GM19372 (cell line): ENCODE measurements around the gene ITGAX.
"Not testable (repeated sequence)": the region's sequence is repeated elsewhere in the genome, so short reads cannot be mapped to it uniquely, and the experiment has no call there.

Source experiments
- ATAC-seq: cut with Tn5 transposase; IDR thresholded peaks from one replicate; pipeline ENCODE4 v1.9.1; 2021; ENCODE audit warnings: mild to moderate bottlenecking, low read depth, moderate library complexity; ENCODE audit not compliant: unreplicated experiment

ITGAX gene

DNA sequence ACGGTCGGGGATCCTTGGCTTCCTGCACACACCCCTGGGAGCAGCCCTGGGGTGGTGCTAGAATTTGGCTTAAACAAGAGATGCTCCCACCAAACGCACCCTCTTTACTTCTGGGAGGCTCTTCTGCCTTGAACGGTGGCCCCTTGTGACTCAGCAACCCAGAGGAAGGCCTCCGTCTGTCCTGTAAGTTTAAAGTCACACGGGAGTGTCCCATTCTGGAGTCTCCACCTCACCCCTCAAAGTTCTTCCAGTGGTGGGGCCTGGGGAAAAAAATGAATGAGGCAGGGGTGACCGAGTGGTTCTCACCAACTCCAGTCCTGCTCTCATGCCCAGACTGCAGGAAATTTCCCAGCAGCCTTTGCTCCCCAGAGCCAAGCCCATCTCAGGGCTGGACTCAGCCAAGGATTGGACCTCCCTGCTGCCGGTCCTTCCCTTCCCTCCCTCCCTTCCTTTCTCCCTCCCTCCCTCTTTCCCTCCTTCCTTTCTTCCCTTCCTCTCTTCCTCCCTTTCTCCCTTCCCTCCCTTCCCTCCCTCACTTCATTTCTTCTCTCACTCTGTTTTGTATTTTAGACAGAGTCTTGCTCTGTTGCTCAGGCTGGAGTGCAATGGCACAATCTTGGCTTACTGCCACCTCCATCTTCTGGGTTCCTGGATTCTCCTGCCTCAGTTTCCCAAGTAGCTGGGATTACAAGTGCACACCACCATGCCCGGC lies 49.5 kb downstream of the ITGAX start:
- no peak for ATAC-seq

DNA sequence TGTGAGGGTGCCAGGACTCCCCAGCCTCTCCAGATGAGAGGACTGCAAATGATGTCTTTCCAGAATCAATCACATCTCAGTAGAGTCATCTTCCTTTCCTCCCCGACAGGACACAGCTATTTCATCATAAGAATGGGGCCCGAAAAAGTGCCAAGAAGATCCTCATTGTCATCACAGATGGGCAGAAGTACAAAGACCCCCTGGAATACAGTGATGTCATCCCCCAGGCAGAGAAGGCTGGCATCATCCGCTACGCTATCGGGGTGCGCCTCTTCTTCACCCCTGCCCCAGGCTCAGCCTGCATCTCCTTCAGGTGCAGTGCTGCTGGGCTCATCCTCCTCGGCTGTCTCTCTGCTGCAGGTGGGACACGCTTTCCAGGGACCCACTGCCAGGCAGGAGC lies 52.4 kb downstream of the ITGAX start:
- no peak for ATAC-seq

- no peak for ATAC-seq
Observed at GRCh38 chr16:31409433-31409832, 54.5 kb downstream of the ITGAX start.

- no peak for ATAC-seq
Observed at GRCh38 chr16:31410082-31410481, 55.1 kb downstream of the ITGAX start.

DNA sequence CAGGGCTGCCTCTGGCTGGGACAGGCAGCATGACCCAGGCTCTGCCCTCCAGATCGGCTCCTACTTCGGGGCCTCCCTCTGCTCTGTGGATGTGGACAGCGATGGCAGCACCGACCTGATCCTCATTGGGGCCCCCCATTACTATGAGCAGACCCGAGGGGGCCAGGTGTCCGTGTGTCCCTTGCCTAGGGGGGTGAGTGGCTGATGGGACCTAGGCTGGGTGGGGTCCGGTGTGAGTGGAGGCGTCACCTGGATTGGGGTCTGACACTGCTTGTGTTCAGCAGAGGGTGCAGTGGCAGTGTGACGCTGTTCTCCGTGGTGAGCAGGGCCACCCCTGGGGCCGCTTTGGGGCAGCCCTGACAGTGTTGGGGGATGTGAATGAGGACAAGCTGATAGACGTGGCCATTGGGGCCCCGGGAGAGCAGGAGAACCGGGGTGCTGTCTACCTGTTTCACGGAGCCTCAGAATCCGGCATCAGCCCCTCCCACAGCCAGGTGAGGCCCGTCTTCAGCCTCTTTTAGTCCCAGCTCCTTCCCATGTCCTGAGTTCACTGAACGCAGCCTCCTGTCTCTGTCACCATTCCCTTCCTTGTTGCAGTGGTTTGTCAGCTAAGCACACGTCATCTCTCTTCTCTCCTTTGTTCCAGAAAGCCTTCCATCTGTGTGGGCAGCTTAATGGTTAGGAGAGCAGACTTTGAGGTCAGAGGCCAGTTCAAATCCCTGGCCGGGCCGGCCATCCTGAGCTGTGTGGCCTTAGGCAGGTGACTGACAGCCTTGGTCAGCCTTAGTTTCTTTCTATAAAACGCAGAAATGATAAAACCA lies 56.3 kb downstream of the ITGAX start:
- no peak for ATAC-seq

DNA sequence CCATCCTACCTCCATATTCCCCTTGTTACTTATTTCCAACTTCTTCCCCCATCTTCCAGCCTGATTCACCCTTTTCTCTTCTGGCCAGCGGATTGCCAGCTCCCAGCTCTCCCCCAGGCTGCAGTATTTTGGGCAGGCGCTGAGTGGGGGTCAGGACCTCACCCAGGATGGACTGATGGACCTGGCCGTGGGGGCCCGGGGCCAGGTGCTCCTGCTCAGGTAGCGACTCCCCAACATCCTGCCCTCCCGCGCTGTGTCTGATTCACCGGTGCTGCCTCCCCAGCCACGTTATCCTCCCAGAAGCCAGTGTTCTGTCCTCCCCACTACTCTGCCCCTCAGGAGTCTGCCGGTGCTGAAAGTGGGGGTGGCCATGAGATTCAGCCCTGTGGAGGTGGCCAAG lies 57.8 kb downstream of the ITGAX start:
- no peak for ATAC-seq

GRCh38 chr16:31413381-31413780 lies 58.4 kb downstream of the ITGAX start:
- ATAC-seq = no peak

- ATAC-seq = no peak
Observed at GRCh38 chr16:31413943-31414342, 59.0 kb downstream of the ITGAX start.

DNA sequence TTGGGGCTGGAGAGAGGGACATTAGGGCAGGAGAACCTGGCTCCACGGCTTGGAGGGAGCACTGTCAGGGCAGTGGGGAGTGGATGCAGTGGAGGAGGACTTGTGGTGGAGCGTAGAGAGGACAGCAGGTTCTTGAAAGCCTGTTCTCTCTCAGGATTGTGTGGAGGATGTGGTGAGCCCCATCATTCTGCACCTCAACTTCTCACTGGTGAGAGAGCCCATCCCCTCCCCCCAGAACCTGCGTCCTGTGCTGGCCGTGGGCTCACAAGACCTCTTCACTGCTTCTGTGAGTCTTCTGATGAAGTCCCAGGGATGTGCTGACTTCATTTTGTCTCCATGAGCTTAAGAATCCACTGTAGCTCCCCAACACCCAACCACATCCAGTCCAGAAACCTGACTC lies 59.7 kb downstream of the ITGAX start:
- no peak for ATAC-seq

- no peak for ATAC-seq
Observed at GRCh38 chr16:31416371-31416770, 61.4 kb downstream of the ITGAX start.

DNA sequence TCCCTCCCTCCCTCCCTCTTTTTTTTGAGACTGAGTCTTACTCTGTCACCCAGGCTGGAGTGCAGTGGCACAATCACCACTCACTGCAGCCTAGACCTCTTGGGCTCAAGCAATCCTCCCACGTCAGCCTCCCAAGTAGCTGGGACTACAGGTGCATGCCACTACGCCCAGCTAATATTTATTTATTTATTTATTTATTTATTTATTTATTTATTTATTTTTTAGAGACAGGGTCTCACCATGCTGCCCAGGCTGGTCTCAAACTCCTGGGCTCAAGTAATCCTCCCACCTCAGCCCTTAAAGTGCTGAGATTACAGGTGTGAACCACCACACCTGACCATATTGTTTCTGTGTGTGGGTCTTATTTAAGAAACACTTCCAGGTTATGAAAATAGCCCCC lies 62.1 kb downstream of the ITGAX start:
- ATAC-seq = not testable (repeated sequence)

DNA sequence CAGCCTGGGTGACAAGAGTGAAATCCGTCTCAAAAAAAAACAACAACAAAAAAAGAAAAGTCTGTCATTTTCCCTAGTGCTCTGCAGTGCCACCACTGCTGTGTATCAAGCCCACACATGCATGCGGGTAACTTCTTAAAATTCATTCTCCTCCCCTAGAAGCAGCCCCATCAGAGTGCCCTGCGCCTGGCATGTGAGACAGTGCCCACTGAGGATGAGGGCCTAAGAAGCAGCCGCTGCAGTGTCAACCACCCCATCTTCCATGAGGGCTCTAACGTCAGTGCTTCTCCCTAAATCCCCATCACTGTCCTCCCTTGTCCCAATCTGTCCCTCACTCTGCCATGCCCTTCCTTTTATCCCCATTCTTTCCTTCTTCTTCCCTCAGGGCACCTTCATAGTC lies 62.9 kb downstream of the ITGAX start:
- ATAC-seq = no peak

DNA sequence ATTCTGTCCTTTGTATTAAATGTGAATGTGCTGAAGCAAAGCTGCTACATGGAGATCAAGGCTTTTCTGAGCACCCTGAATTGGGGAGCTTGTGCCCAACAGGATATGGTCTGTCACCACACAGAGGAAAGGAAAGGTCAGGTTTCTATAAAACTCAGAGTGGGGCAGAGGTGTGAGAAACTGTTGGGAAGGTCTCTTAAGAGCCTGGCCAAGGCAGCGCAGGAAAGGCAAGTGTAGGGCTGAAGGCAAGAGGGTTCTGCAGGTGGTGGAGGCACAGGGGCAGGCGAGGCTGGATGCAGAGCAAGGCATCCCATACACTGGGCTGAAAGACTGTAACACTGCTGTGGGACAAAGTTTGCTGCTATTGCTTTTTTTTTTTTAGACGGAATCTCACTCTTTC lies 65.1 kb downstream of the ITGAX start:
- ATAC-seq = no peak

DNA sequence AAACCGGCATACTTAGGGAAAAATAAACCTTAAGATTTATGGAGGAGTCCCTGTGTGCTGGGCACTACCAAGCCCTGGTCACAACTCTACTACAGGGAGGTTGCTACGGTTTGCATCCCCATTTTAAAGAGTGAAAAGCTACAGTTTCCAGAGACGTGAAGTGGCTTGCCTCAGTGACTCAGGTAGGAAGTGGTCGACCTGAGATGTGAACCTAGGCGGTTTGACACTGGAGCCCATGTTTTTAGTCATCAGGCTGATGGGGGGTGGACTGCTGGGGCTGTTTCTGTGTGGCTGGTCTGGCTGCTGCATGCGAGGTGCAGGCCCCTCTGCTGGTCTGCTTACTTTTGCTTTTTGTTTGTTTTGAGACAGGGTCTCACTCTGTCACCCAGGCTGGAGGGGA lies 66.6 kb downstream of the ITGAX start:
- ATAC-seq = no peak

DNA sequence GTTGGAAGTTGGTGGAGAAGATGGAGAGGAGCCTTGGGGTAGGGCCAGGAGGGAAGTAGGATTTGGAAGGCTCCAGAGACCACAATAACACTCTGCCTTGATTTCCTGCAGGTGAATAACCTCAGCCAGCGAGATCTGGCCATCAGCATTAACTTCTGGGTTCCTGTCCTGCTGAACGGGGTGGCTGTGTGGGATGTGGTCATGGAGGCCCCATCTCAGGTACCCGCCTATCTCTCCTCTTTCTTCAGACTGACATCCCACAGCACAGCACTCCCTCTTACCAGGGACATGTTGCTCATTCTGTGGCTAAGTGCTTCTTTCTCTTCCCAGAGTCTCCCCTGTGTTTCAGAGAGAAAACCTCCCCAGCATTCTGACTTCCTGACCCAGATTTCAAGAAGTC lies 68.3 kb downstream of the ITGAX start:
- ATAC-seq = no peak

DNA sequence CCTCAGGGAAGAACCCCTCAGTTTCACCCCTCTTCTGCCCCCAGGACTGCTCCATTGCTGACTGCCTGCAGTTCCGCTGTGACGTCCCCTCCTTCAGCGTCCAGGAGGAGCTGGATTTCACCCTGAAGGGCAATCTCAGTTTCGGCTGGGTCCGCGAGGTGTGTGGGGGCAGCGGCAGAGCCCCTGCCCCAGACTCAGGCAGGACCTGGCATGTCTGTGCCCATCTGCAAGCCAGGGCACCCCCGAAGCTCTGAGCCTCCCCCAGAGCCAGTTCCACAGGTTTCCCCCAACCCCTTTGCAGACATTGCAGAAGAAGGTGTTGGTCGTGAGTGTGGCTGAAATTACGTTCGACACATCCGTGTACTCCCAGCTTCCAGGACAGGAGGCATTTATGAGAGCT lies 68.8 kb downstream of the ITGAX start:
- ATAC-seq = no peak

DNA sequence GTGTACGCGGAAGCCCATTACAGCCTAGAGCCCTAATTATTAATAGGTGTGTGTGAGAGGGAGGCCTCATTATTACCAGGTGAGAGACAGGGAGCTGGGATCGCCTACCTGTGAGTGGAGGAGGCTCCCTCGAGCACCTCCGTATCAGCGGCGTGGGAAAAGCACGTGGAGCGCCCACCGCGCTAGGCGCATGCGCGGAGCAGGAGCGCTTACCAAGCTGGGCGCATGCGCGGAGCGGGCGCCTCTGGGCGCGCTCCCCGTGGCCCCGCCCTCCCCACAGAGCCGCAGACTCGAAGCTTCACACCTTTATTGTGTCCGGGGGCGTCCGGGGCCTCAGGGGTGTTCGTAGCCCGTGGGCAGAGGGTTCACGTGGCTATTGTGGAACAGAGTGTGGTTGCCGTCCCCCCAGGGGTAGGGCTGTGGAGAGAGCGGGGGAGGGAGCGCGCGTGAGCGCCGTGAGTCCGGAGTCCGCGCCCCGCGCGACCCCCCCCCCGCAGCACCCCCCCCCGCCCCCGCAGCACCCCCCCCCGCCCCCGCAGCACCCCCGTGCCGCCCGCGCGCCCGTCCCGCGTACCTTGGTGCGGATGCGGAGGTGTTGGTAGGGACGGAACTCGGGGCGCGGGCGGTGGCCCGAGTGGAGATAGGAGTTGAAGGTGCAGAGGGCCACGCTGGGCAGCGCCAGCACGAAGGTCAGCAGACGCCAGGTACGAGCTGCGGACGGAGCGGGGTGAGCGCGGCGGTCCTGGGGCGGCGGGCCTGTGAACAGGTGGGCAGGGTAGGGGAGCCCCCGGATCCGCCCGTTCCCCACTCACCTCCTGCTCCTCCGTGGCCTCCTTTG lies 72.7 kb downstream of the ITGAX start:
- ATAC-seq = no peak

DNA sequence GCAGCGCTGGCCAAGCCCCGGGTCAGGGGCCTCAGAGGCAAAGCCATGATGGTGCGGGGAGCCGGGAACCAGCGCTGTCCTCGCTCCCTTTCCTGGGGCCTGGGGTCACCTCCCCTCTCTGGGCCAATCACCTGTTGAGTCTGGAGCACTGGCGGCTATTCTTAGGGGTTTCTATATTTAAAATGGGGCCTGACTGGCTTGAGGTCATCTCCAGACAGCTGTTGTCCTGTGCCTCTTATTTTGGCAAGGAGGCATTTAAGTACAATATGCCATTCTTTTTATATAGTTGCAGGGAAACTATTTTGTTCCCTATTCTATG lies 73.3 kb downstream of the ITGAX start, which contains the start of gene COX6A2:
COX6A2 (minus strand) TSS at position 82 of the 319 bp plus-strand sequence; CDS start at position 47, 35 bp downstream.
- ATAC-seq = no peak

DNA sequence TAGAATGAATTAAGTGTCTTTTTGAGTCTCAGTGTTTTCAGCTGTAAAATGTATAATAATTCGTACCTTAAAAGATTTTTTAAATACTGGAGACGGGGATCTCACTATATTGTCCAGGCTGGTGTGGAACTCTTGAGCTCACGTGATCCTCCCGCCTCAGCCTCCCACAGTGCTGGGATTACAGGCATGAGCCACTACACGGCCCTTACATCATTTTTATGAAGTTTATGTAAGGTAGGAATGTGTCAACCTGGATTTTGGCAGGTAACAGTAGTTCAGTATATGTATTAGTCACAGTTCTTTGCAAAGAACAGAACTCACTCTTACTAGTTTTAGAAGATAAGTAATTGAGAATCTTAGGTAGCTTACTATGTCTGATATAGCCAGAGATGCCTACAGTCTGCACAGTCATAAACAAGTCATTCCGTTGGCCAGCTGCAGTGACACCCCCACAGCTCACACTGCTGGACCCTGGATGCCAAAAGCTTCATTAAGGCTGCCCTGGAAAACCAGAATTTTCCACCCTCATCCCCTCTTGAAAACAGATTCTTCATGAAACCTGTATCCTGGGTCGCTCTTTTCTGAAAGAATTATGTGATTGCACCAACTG lies 73.8 kb downstream of the ITGAX start:
- ATAC-seq = no peak

DNA sequence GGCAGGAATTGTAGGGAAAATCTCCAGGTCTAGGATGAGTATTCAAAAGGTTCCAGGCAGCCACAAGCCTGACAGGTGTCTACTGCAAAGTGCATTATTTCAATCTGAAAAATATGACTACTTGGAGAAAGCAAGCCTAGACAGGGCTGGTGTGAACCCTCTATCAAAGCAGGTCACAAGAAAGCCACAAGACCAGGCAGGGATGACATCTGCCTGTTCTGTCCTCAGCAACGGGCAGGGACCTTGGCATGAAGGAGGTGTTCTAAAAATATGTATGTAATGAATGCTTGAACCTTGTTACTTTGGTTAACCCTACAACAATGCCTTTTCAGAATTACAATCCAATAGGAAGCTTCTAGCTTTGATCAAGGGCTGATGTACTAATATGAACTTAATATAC lies 74.3 kb downstream of the ITGAX start:
- no peak for ATAC-seq

- ATAC-seq = no peak
Observed at GRCh38 chr16:31429796-31430195, 74.8 kb downstream of the ITGAX start.
